Stomach (tissue), 4 donors: Measurements from ENCODE around the gene FBXW7.

Experiments
- CTCF ChIP-seq, 7 experiments: fragments of 450-650 bp in 4 of 7; fragments of 200-600 bp in 3 of 7; sonication (generic) in 3 of 7; IDR thresholded peaks; one replicate each; pipeline ENCODE4 v1.5.1; 2016 to 2019; ENCODE audit warnings: antibody characterized with exemption in 7 of 7, control low read depth in 2 of 7, mild to moderate bottlenecking in 1 of 7
- POLR2A ChIP-seq, 4 donors: fragments of 450-650 bp; IDR thresholded peaks; one replicate each; pipeline ENCODE4 v1.6.1; 2016; ENCODE audit warnings: antibody characterized with exemption in 4 of 4, control low read depth in 2 of 4, mild to moderate bottlenecking in 1 of 4, moderate library complexity in 1 of 4
- POLR2AphosphoS5 ChIP-seq, 3 donors: sonication (generic); formaldehyde crosslinking; IDR thresholded peaks; one replicate each; pipeline ENCODE4 v1.6.1; 2016; ENCODE audit warnings: antibody characterized with exemption in 3 of 3

GRCh38 chr4:152525878-152526277, 10.0 kb downstream of the FBXW7 start:
- TF ChIP-seq POLR2A (IDR thresholded peaks at IDR 0.05) (no peak), CTCF (IDR thresholded peaks at IDR 0.05) (no peak), POLR2AphosphoS5 (IDR thresholded peaks at IDR 0.05) (no peak)
